ENCODE measurements around the gene B4GALT4. TPM values are rescaled to one million over a fixed set of nuclear protein-coding genes. Genes with fewer than 3 reads are reported as not detected.
A peak's percentile ranks its signal among the peaks of the same experiment; 100 is the strongest.

Gene B4GALT4
- total RNA-seq, 1 experiment from 2014 or later: 37.6 TPM

DNA sequence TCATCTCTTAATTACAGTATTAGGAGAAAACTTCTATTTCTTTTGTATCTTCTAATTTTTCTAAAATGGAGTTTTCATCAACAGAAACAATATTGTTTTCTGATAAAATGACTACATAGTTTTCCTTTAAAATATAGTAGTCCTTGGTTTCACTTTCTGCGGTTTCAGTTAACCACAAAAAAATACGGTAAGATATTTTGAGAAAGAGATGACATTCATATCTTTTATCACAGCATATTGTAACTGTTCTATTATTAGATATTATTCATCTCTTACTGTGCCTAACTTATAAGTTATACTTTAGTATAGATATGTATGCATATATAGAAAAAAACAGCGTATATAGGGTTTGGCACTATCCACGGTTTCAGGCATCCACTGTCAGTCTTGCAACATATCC, 2.3 kb downstream of the B4GALT4 start:
- POLR2A ChIA-PET (ENCODE audit: unreplicated experiment): no interaction called here
- peak overlapping the region; percentile 11; the same call in 1 of the 2 replicates for H3K9ac ChIP-seq (ENCODE audit: low read length)
- no peaks in the 10 kb centered on the region for H3K27me3 ChIP-seq (ENCODE audit: low read length)
- no peak overlapping the region for H3K27ac ChIP-seq (ENCODE audit: low read length)
- no peak for DNase-seq
- H3K9me3 ChIP-seq (ENCODE audit: low read length): no peaks in the 10 kb centered on the region
- no peaks in the 10 kb centered on the region for H3K9me2 ChIP-seq (replicated peaks; ENCODE audit: low read length)
- H3K36me3 ChIP-seq (ENCODE audit: low read depth, low read length): peaks cover 16% of the 10 kb centered on the region
- peak overlapping the region; percentile 91 for H3K4me3 ChIP-seq (ENCODE audit: low read length)
- BruUV-seq (replicated peaks): no TSS peak
- TF ChIP-seq EZH2phosphoT487 (IDR thresholded peaks at IDR 0.05; ENCODE audit: borderline replicate concordance, low read length): no peak
- no peak for TF ChIP-seq EZH2 (IDR thresholded peaks at IDR 0.05; ENCODE audit: low read length, unreplicated experiment)
- TF ChIP-seq, protein P1, sequence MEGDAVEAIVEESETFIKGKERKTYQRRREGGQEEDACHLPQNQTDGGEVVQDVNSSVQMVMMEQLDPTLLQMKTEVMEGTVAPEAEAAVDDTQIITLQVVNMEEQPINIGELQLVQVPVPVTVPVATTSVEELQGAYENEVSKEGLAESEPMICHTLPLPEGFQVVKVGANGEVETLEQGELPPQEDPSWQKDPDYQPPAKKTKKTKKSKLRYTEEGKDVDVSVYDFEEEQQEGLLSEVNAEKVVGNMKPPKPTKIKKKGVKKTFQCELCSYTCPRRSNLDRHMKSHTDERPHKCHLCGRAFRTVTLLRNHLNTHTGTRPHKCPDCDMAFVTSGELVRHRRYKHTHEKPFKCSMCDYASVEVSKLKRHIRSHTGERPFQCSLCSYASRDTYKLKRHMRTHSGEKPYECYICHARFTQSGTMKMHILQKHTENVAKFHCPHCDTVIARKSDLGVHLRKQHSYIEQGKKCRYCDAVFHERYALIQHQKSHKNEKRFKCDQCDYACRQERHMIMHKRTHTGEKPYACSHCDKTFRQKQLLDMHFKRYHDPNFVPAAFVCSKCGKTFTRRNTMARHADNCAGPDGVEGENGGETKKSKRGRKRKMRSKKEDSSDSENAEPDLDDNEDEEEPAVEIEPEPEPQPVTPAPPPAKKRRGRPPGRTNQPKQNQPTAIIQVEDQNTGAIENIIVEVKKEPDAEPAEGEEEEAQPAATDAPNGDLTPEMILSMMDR (conservative IDR thresholded peaks at IDR 0.05; ENCODE audit: low read depth, low read length): no peak
- H3K79me2 ChIP-seq (ENCODE audit: low read length): peaks cover 54% of the 10 kb centered on the region
- no peak for ATAC-seq
- H3K4me1 ChIP-seq (ENCODE audit: insufficient read depth, low read length): peaks cover 31% of the 10 kb centered on the region
- peak overlapping the region; percentile 97 for H3K4me2 ChIP-seq (ENCODE audit: low read length)
- no peaks in the 10 kb centered on the region for H4K20me1 ChIP-seq (ENCODE audit: low read length)
- H2AFZ ChIP-seq (ENCODE audit: low read length): no peak overlapping the region
- H3F3A ChIP-seq (ENCODE audit: low read length, unreplicated experiment): no peaks in the 10 kb centered on the region
- intact Hi-C loops (cut with micrococcal nuclease): loop anchor here (10.0 kb wide), 1 partner anchor 204 kb away; the partner anchor contains the start of gene IGSF11
- CTCF ChIA-PET: no interaction called here

DNA sequence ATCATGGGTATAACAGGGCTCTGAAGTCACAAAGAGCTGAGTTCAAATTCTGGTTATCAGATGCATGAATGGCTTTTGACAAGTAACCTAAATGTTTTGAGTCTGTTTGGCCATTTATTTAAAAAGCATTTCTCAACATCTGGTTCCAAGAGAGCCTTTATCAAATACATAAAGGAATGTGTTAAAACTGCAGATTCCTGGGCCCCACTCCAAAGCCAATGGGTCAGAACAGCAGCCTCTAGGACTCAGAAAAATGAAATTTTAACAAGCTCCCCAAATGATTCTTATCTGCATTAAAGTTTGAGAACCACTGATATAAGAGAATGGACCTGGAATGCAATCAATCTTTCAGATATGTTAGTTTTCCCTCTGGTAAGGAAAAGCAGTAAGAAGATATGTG, 3.4 kb downstream of the B4GALT4 start:
- no peaks in the 10 kb centered on the region for H4K20me1 ChIP-seq (ENCODE audit: low read length)
- peaks cover 54% of the 10 kb centered on the region for H3K79me2 ChIP-seq (ENCODE audit: low read length)
- no TSS peak for BruUV-seq (replicated peaks)
- ATAC-seq: no peak
- no peak overlapping the region for H3K27ac ChIP-seq (ENCODE audit: low read length)
- ChIA-PET POLR2A (ENCODE audit: unreplicated experiment) (no interaction called here), CTCF (interaction anchor here (0.6 kb wide), 1 partner anchor 160 kb away, joined by 3 read pairs; no protein-coding TSS in a partner anchor)
- no peaks in the 10 kb centered on the region for H3K9me2 ChIP-seq (replicated peaks; ENCODE audit: low read length)
- intact Hi-C loops (cut with micrococcal nuclease): loop anchor here (10.0 kb wide), 1 partner anchor 202 kb away; the partner anchor contains the start of gene IGSF11
- H3K9me3 ChIP-seq (ENCODE audit: low read length): no peaks in the 10 kb centered on the region
- H3K4me3 ChIP-seq (ENCODE audit: low read length): no peak overlapping the region
- no peak overlapping the region for H2AFZ ChIP-seq (ENCODE audit: low read length)
- peaks cover 21% of the 10 kb centered on the region for H3K36me3 ChIP-seq (ENCODE audit: low read depth, low read length)
- TF ChIP-seq EZH2 (IDR thresholded peaks at IDR 0.05; ENCODE audit: low read length, unreplicated experiment) (no peak), EZH2phosphoT487 (IDR thresholded peaks at IDR 0.05; ENCODE audit: borderline replicate concordance, low read length) (no peak)
- TF ChIP-seq, protein P1 (conservative IDR thresholded peaks at IDR 0.05; ENCODE audit: low read depth, low read length): no peak
- H3K9ac ChIP-seq (ENCODE audit: low read length): no peak overlapping the region
- no peak overlapping the region for H3K4me2 ChIP-seq (ENCODE audit: low read length)
- no peaks in the 10 kb centered on the region for H3K27me3 ChIP-seq (ENCODE audit: low read length)
- no peaks in the 10 kb centered on the region for H3F3A ChIP-seq (ENCODE audit: low read length, unreplicated experiment)
- peaks cover 31% of the 10 kb centered on the region for H3K4me1 ChIP-seq (ENCODE audit: insufficient read depth, low read length)
- no peak for DNase-seq

DNA sequence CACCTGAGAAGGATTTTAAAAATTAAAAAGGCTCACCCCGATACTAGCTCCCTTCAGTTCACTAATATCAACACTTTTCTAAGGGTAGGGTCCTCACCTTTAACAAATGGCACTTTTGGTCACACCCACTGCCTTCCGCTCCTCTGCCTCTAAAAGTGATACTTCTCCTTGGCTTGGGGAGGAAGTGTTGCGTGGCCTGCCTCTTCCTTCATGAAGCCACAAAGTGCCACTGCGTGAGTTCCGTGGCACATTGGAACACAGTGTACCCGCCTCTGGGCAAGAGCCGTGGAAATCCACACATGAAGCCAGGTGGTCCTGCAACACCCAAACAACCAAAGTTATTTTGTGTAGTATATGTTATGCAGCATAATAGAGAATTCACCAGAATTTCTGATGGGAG, 3.9 kb downstream of the B4GALT4 start:
- no peak for ATAC-seq
- Histone ChIP-seq H4K20me1 (ENCODE audit: low read length) (no peaks in the 10 kb centered on the region), H3K27me3 (ENCODE audit: low read length) (no peaks in the 10 kb centered on the region), H3K4me2 (ENCODE audit: low read length) (no peak overlapping the region), H3K9ac (ENCODE audit: low read length) (no peak overlapping the region), H3F3A (ENCODE audit: low read length, unreplicated experiment) (no peaks in the 10 kb centered on the region), H2AFZ (ENCODE audit: low read length) (no peak overlapping the region), H3K9me2 (replicated peaks; ENCODE audit: low read length) (no peaks in the 10 kb centered on the region), H3K79me2 (ENCODE audit: low read length) (peaks cover 54% of the 10 kb centered on the region), H3K36me3 (ENCODE audit: low read depth, low read length) (peaks cover 26% of the 10 kb centered on the region), H3K4me1 (ENCODE audit: insufficient read depth, low read length) (peaks cover 31% of the 10 kb centered on the region), H3K9me3 (ENCODE audit: low read length) (no peaks in the 10 kb centered on the region), H3K27ac (ENCODE audit: low read length) (no peak overlapping the region), H3K4me3 (ENCODE audit: low read length) (no peak overlapping the region)
- TF ChIP-seq EZH2 (IDR thresholded peaks at IDR 0.05; ENCODE audit: low read length, unreplicated experiment) (no peak), EZH2phosphoT487 (IDR thresholded peaks at IDR 0.05; ENCODE audit: borderline replicate concordance, low read length) (no peak)
- TF ChIP-seq, protein P1 (conservative IDR thresholded peaks at IDR 0.05; ENCODE audit: low read depth, low read length): no peak
- DNase-seq: no peak
- CTCF ChIA-PET: interaction anchor here (0.6 kb wide), 1 partner anchor 161 kb away, joined by 3 read pairs; no protein-coding TSS in a partner anchor
- POLR2A ChIA-PET (ENCODE audit: unreplicated experiment): no interaction called here
- no TSS peak for BruUV-seq (replicated peaks)
- intact Hi-C loops (cut with micrococcal nuclease): loop anchor here (10.0 kb wide), 1 partner anchor 202 kb away; the partner anchor contains the start of gene IGSF11
